ENCODE results near the gene DAZAP1. TPM values are rescaled to one million over a fixed set of nuclear protein-coding genes. Genes with fewer than 3 reads are reported as not detected.

Gene DAZAP1
- total RNA-seq, 1 experiment from 2014 or later = 229 TPM

DNA sequence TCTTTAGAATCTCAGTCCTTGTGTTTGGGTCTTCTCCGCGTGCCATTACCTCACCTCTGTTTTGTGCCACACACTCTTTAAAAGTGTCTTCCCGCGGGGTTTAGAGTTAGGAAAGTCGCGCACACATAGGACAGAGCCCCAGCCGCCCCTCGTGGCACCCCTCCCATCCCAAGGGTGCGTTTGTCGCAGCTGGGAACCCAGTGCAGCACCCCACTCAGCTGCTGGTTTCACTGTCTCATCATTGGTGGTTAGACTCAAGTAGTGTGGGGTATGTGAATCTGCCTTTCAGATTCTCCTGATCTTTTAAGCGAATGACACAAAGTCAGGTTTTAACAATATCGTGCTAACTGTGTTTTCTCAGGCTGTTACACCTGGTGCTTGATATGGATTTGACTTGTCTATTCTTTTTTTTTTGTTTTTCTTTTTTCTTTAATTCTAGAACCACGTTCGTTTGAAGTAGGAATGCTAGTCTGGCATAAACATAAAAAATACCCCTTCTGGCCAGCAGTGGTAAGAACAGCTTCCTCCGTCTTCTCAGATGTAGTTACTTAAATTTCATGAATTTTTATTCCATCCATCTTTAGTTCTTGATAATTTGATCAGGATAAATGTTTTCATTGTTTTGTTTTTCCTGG is 43.2 kb upstream of the DAZAP1 start:
- DNase-seq (ENCODE audit: low spot score) = no peak
- POLR2A ChIA-PET (ENCODE audit: low non-redundant PET) = interaction anchor here (0.6 kb wide), 1 partner anchor 690 kb away, joined by 3 read pairs; no protein-coding TSS in a partner anchor
- no peaks in the 10 kb centered on the region for H3K27me3 ChIP-seq (replicated peaks; ENCODE audit: insufficient read depth, low read depth, low read length, poor library complexity)
- no peak overlapping the region for H3K4me3 ChIP-seq (ENCODE audit: low read depth, low read length, poor library complexity, severe bottlenecking)
- no TSS peak for BruUV-seq (replicated peaks)
- TF ChIP-seq EZH2 (IDR thresholded peaks at IDR 0.05; ENCODE audit: borderline replicate concordance, low read depth, low read length, poor library complexity, severe bottlenecking) = no peak
- peak; percentile 44 for TF ChIP-seq CTCF (conservative IDR thresholded peaks at IDR 0.05; ENCODE audit: low read depth, low read length)
- H3K36me3 ChIP-seq (ENCODE audit: insufficient read depth, low read length, poor library complexity, severe bottlenecking) = peaks cover 42% of the 10 kb centered on the region
- H3K9me3 ChIP-seq (ENCODE audit: low read depth, low read length, poor library complexity, severe bottlenecking) = no peaks in the 10 kb centered on the region
- intact Hi-C loops (cut with micrococcal nuclease; ENCODE audit: unreplicated experiment) = no loop called here
- CTCF ChIA-PET = interaction anchor here (0.6 kb wide), 1 partner anchor 31 kb away, joined by 8 read pairs; no protein-coding TSS in a partner anchor
- peak overlapping the region; percentile 34 for H3K27ac ChIP-seq (ENCODE audit: low read depth, low read length, poor library complexity, severe bottlenecking)
- peaks cover 32% of the 10 kb centered on the region for H3K4me1 ChIP-seq (ENCODE audit: insufficient read depth, low read length, poor library complexity, severe bottlenecking)

DNA sequence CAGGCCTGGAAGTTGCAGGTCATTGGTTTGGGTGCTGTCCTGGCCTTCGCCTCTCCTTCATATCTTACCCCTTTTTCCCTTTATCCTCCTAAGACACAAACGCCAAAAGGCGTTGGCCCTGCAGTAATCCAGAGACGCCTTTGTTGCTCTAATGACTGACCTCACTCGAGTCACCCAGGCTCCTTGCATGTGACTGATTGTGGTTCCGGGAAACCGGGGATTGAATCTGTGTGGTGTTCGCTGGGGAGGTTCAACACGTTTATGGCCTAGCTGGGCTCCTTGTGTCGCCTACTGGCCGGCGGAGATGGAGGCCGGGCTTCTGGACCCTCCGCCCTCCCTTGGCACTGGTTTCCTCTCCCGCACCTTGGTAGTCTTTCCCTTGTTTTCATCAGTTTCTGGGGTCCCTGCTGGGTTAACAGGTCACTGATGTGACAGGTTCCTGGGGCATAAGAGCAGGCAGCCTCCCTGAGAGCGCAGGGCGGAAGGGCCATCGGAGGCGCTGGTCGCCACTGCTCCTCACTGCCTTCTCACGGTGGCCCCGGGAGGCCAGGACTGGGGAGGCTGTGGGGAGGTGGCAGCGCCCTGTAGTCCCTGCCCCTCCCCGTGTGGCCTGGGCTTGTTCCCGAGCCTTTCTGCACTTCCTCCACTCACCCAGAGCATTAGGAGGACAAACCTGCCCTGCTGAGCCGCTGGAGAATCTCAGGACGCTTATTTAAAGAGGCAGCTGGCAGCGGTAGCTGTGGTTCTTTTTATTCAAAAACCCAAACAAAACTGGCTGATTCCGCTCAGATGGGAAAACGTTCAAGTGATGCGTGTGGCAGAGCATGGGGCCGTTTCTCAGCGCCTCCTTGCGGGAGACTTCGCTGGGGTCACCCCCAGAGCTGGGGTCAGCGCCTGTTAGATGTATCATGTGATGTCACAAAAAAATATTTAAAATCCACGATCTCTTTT is 41.8 kb upstream of the DAZAP1 start:
- no peaks in the 10 kb centered on the region for H3K27me3 ChIP-seq (replicated peaks; ENCODE audit: insufficient read depth, low read depth, low read length, poor library complexity)
- peaks cover 56% of the 10 kb centered on the region for H3K36me3 ChIP-seq (ENCODE audit: insufficient read depth, low read length, poor library complexity, severe bottlenecking)
- no peak overlapping the region for H3K4me3 ChIP-seq (ENCODE audit: low read depth, low read length, poor library complexity, severe bottlenecking)
- BruUV-seq (replicated peaks) = no TSS peak
- ChIA-PET CTCF (no interaction called here), POLR2A (ENCODE audit: low non-redundant PET) (no interaction called here)
- intact Hi-C loops (cut with micrococcal nuclease; ENCODE audit: unreplicated experiment) = no loop called here
- no peak overlapping the region for H3K27ac ChIP-seq (ENCODE audit: low read depth, low read length, poor library complexity, severe bottlenecking)
- no peak for TF ChIP-seq CTCF (conservative IDR thresholded peaks at IDR 0.05; ENCODE audit: low read depth, low read length)
- no peak for TF ChIP-seq EZH2 (IDR thresholded peaks at IDR 0.05; ENCODE audit: borderline replicate concordance, low read depth, low read length, poor library complexity, severe bottlenecking)
- peaks cover 21% of the 10 kb centered on the region for H3K4me1 ChIP-seq (ENCODE audit: insufficient read depth, low read length, poor library complexity, severe bottlenecking)
- DNase-seq (ENCODE audit: low spot score) = no peak
- no peaks in the 10 kb centered on the region for H3K9me3 ChIP-seq (ENCODE audit: low read depth, low read length, poor library complexity, severe bottlenecking)

DNA sequence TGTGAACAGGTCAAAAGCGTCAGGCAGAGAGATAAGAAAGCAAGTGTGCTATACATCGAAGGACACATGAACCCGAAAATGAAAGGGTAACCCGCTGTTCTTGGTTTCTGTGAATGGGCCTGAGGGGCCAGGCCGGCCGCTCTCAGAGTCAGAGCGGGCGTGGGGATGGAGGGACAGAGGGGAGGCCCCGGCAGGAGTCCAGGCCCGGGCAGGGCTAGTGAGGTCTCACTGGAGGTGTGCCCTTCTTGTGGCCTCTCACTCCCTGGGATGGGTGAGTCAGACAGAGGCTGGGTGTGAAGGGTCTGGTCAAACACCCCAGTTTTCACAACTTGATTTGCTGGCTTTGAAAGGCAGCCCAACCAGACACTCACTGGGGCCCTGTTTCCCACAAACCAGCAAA is 41.1 kb upstream of the DAZAP1 start:
- H3K9me3 ChIP-seq (ENCODE audit: low read depth, low read length, poor library complexity, severe bottlenecking) = no peaks in the 10 kb centered on the region
- no peak overlapping the region for H3K27ac ChIP-seq (ENCODE audit: low read depth, low read length, poor library complexity, severe bottlenecking)
- peaks cover 63% of the 10 kb centered on the region for H3K36me3 ChIP-seq (ENCODE audit: insufficient read depth, low read length, poor library complexity, severe bottlenecking)
- TF ChIP-seq EZH2 (IDR thresholded peaks at IDR 0.05; ENCODE audit: borderline replicate concordance, low read depth, low read length, poor library complexity, severe bottlenecking) (no peak), CTCF (conservative IDR thresholded peaks at IDR 0.05; ENCODE audit: low read depth, low read length) (no peak)
- no TSS peak for BruUV-seq (replicated peaks)
- ChIA-PET CTCF (no interaction called here), POLR2A (ENCODE audit: low non-redundant PET) (no interaction called here)
- no peak for DNase-seq (ENCODE audit: low spot score)
- no peak overlapping the region for H3K4me3 ChIP-seq (ENCODE audit: low read depth, low read length, poor library complexity, severe bottlenecking)
- H3K27me3 ChIP-seq (replicated peaks; ENCODE audit: insufficient read depth, low read depth, low read length, poor library complexity) = no peaks in the 10 kb centered on the region
- peaks cover 15% of the 10 kb centered on the region for H3K4me1 ChIP-seq (ENCODE audit: insufficient read depth, low read length, poor library complexity, severe bottlenecking)
- intact Hi-C loops (cut with micrococcal nuclease; ENCODE audit: unreplicated experiment) = no loop called here
